ENCODE measurements around the gene PSMF1.

The PSMF1 gene

GRCh38 chr20:1190847-1191246 is 72.4 kb downstream of the PSMF1 start:
- no peak for DNase-seq (ENCODE audit: low spot score)

DNA sequence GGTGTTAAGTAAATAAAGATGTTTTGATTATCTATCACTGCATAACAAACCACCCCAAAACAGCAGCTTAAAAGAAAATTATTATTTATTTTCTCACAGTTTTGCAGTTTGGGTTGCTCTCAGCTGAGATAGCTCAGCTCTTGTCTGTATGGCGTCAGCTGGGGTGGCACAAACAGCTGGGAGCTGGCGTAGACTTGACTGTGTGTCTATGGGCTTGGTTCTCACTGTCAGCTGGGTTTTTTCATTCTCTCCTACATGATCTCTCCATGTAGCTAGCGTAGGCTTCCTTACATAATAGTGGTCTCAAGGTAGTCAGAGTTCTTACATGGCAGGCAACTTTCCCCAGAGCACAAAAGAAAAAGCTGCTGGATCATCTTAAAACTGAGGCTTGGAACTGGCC is 72.9 kb downstream of the PSMF1 start:
- DNase-seq (ENCODE audit: low spot score) = no peak

DNA sequence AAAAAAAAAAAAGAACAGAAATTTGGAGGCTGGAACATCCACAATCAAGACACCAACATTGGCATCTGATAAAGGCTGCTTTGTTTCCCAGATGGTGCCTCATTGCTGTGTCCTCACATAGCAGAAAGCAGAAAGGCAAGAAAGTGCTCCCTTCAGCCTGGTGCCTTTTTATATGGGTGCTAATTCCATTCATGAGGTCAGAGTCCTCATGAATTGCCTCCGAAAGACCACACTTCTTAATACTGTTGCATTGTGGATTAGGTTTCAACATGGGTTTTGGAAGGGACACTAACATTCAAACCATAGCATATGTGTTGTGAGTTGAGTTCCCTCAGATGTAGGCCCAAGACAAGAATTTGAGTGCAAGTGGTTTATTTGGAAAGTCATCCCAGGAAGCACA is 76.8 kb downstream of the PSMF1 start:
- no peak for DNase-seq (ENCODE audit: low spot score)

DNA sequence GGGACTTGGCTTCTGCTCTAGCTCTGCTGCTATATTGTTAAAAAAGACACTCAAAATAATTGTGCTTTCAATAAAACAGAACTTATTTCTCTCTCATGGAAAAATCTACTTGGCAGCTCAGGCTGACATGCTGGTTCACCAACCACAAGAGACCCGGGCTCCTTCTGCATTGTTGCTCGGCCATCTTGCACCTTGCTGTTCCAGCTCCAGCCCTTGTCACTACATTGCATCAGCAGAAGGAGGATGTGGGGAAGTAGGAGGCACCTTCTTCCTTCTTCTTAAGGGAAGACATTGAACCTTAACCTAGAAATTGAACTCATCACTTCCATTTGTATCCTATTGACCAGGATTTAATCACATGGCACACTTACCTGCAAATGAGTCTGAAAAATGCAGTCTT is 78.2 kb downstream of the PSMF1 start:
- no peak for DNase-seq (ENCODE audit: low spot score)

- DNase-seq (ENCODE audit: low spot score) = no peak
Measured at GRCh38 chr20:1197801-1198200, 79.4 kb downstream of the PSMF1 start.

- no peak for DNase-seq (ENCODE audit: low spot score)
Measured at GRCh38 chr20:1198751-1199150, 80.3 kb downstream of the PSMF1 start.

GRCh38 chr20:1199212-1199873 is 80.9 kb downstream of the PSMF1 start:
- DNase-seq (ENCODE audit: low spot score) = no peak

DNA sequence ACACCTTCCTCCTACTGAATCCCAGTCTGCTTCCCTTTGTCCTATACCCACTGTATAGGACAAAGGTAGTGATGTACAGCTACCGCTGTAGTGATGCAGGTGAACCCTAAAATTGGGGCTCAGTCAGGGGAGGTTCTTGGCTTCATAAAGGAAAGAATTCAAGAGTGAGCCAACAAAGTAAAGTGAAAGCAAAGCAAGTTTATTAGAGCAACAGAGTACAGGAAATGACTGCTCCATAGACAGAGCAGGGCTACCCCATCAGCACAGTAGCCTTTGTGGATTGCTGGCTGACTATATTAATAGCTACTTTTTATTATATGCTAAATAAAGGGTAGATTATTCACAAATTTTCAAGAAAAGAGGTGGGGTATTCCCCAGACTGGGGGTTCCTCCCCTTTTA is 81.6 kb downstream of the PSMF1 start:
- DNase-seq (ENCODE audit: low spot score) = no peak

GRCh38 chr20:1202762-1203504 is 84.5 kb downstream of the PSMF1 start, which contains the start of gene C20orf202:
C20orf202 (plus strand) TSS chr20:1203454; CDS start chr20:1203586, 132 bp downstream.
- DNase-seq (ENCODE audit: low spot score) = no peak

DNA sequence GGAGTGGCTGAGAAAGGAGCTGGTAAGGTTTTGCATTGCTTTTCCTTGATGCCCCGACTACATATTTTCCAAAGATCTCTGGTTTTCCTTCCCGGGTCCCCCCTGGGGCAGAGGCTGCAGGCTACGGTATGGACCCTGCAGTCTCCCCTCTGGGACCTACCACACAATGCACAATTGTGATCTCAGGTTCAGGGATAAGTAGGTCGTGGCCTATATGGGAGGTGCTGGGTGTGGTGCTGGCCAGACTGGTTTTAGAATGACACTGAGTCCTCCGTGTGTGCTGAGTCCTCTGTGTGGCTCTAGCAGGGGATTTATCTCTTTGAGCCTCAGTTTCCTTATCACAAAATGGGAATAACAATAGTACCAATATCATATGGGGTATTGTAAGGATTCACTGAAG is 85.2 kb downstream of the PSMF1 start:
- DNase-seq (ENCODE audit: low spot score) = no peak

DNA sequence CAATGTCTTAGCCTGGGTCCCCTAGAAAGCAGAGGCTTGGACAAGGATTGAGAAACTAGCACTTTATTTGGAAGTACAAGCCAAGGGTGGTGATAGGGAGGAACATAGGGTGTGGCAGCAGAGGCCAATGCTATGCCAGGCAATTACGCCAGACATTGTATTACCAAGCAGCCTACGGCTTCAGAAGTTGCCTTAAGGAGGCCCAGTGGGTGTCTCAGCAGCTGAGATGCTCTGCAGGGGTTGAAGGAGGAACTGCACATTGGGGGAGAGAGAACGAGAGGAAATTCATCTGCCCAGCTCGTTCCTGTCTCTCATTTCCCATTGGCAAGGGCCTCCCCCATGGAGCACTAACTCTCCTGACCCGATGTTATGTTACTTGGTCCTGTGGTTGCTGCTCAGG is 85.7 kb downstream of the PSMF1 start:
- no peak for DNase-seq (ENCODE audit: low spot score)

DNA sequence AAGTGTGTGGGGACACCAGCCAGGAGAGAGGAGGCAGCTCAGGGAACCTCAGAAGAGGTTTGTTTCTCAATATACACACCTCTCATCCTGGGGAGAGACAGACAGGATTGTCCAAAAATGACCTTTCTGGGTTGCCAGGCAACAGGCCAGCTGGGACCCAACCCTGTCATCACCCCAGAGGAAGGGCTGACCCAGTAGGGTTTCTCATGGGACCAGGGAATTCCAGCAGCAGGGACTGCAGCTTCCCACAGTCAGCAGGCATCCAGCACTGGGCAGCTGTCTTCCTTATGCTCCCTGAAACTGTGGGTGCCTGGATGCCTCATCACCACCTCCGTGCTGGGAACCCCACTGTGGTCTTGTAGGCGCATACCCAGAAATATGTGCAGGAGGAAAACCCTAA is 86.2 kb downstream of the PSMF1 start:
- no peak for DNase-seq (ENCODE audit: low spot score)

DNA sequence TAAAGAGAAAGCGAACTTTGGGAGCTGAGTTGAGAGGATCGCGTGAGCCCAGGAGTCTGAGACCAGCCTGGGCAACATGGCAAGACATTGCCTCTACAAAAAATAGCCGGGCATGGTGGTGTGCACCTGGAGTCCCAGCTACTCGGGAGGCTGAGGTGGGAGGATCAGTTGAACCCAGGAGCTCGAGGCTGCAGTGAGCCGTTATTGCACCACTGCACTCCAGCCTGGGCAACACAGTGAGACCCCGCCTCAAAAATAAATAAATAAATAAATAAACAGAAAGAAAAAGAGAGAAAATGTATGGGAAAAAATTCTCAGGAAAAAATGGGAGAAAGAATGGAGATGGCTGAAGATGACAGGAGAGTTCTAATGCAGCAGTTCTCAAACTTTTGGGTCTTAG is 87.4 kb downstream of the PSMF1 start:
- no peak for DNase-seq (ENCODE audit: low spot score)

- DNase-seq (ENCODE audit: low spot score) = no peak
Measured at GRCh38 chr20:1206366-1207148, 88.2 kb downstream of the PSMF1 start.

GRCh38 chr20:1207293-1207878 is 89.0 kb downstream of the PSMF1 start:
- no peak for DNase-seq (ENCODE audit: low spot score)

GRCh38 chr20:1209447-1210387 is 91.3 kb downstream of the PSMF1 start:
- DNase-seq (ENCODE audit: low spot score) = peak; percentile 26

GRCh38 chr20:1210501-1210900 is 92.1 kb downstream of the PSMF1 start:
- DNase-seq (ENCODE audit: low spot score) = no peak

DNA sequence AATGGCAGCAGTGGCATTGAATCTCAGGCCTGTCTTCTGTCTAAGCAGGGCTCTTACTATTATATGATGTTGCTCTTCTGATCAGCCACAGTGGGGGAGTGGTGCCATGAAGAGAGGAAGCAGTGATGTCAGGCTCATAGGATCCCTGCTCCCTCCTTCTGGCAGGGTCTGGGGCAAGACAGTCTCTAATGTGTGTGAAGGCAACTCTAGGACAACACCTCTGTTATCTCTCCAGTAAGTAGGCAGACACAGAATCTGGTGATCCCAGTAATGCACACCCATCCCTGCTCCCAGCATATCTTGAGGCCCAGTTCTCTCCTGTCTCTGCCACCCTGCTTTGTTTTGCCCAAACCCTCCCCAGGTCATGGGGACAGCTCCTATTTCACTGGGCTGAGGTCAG is 93.6 kb downstream of the PSMF1 start:
- no peak for DNase-seq (ENCODE audit: low spot score)

DNA sequence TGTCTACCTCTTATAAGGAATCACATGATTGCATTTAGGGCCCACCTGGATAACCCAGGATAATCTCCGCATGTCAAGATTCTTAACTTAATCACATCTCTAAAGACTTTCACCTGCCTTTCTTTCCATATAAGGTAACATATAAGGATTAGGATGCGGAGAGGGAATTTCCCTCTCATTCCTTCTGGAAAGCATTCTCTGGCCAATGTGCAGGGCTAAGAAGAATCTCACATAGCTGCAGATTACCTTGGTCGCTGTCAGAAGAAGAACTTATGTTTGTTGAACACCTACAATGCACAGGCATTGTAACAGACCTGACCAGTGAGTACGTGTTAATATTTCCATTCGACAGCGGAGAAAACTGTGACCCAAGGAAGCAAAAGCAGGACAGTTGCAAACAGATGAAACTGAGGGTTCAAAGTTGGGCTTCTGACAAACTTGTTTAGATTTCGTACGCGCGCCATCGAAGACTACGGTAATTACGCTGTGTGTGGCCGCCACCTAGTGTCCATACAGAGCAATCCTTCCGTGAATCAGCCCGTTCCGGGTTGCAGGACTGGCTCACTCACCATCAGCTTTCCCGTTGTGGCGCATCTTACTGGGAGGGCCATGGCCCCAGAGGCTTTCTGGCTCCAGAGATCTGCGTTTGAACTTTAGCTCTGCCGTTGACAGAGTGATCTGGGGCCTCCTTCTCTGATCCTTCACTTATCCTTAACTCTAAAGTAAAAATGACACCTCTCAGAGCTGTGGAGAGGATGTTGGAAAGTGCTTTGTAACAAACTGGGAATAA is 94.4 kb downstream of the PSMF1 start:
- peak; percentile 71 for DNase-seq (ENCODE audit: low spot score)

DNA sequence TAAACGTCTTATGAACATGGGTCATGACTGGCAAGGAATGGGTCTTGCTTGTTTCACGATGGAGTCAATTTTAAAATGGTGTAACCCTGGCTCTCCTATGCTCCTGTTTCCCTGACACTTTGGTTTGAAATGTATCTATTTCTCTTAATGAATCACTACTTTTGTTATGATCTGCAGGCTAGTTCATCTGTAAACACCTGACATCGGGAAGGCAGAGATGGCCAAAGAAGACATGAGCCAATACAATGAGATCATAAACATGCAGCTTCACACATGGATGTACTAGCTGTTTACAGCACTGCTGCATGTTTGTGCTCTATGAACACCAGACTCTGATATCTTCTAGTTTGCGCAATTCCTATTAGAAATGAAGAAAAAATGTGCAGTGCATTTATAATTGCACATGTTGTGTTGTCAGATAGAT is 96.4 kb downstream of the PSMF1 start:
- DNase-seq (ENCODE audit: low spot score) = no peak
